Retina (tissue), 1 donor: ENCODE measurements around the gene HMG20B.
"Not testable (repeated sequence)": the region's sequence is repeated elsewhere in the genome, so short reads cannot be mapped to it uniquely, and the experiment has no call there.

Experiments used
- DNase-seq: peaks from one replicate; pipeline ENCODE4 v3.0.0-alpha.2; 2016

The HMG20B gene

DNA sequence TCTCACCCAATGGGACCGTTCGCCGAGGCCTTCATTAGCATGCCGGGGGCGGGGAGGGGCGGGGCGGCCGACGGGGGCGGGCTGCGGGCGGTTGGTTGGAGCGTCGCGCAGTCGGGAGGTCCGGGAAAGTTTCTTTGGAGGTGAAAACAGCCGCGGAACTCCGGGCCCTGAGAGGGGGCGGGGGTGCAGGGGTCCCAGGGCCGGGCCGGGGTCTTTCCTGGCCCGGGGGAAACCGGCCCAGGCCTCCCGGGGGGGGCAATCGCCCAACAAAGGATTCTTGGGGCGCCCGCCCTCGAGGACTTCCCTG lies at the start of gene HMG20B:
HMG20B (plus strand) TSS at position 90 of the 307 bp plus-strand sequence. CDS start 366 bp downstream, outside the sequence.
- no peak for DNase-seq

DNA sequence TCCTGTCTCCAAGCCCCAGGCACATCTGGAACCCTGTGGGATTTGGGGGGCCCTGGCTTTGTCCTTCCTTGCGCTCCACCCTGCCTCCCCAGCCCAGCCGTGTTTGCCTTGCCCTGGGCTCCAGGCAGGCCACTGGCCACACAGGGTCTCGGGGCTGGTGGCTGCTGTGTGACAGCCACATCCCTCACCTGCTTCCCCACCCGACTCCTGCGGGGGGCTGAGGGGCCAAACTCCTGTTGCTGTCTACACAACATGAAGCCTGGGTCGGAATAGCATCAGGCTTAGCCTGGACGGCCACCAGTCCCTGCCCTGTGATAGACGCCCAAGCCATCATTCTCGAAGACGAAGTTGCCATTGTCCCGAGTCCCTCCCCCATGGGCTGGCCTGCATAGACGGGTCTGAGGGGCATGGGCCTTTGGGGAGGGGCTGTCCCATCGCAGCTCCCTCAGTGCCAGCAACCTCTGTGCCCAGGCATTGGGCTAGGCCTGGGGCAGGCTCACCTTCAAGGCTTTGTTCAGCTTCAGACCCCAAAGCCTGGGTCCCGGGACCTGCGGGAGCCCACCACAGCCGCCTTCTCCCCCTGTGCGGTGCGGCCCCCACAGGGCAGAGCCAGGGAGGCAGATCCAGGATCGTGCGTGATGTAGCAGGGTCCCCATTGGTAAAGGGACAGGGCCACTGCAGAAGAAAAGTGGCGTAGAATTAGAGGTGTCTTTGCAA lies 49.2 kb upstream of the HMG20B start:
- DNase-seq = no peak

DNA sequence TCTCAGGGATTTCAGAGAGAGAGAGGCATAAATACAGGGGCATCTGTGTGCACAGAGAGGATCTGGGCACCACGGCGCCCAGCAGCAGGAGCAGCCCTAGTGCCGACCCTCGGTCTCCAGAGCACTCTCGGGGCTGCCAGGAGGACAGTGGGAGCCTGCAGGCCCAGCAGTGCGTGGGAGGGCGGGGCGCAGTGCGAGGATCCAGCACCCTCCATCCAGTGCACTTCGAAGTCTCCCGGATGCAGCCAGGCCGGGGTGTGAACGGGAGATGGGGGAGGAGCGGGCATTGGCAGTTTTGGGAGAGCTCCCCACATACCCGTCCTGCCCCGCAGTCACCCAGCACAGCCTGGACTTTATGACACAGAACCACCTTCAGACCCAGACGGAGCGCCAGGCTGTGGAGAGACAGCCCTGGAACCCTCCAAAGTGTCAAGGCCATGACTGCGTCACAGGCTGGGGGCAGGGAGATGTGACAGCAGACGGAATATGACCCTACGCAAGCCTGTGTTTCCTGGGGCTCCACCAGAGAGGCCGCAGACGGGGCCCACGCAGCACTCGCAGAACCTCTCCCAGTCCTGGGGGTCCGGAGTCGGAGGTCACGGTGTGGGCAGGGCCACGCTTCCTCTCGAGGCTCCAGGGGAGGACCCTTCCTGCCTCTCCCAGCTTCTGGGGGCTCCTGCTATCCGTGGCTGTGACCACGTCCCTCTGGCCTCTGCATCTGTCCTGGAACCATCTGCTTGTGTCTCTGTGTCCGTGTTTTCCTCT lies 48.5 kb upstream of the HMG20B start:
- no peak for DNase-seq

DNA sequence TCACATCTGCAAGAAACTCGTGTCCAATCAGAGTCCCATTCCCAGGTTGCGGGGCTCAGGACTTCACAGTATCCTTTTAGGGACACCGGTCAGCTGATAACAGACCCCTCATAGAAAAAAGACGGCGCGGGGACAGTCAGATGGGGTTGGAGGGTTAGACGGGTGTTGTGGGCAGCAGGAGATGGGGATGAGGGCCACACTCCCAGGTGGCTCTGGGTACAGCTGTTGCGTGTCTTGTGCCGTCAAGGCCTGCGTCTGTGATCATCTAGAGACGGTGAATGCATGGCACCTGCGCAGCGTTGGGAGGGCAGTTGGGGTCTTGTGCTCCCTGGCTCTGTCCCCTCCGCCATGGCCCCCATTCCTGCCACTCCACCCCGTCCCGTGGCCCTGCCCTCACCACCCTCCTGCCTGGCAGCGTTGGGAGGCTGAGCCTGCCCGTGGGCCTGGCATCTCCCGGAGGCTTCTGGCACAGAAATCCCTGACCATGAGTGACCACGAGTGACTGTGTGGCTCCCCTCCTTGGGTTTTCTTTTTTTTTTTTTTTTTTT lies 47.8 kb upstream of the HMG20B start:
- no peak for DNase-seq

DNA sequence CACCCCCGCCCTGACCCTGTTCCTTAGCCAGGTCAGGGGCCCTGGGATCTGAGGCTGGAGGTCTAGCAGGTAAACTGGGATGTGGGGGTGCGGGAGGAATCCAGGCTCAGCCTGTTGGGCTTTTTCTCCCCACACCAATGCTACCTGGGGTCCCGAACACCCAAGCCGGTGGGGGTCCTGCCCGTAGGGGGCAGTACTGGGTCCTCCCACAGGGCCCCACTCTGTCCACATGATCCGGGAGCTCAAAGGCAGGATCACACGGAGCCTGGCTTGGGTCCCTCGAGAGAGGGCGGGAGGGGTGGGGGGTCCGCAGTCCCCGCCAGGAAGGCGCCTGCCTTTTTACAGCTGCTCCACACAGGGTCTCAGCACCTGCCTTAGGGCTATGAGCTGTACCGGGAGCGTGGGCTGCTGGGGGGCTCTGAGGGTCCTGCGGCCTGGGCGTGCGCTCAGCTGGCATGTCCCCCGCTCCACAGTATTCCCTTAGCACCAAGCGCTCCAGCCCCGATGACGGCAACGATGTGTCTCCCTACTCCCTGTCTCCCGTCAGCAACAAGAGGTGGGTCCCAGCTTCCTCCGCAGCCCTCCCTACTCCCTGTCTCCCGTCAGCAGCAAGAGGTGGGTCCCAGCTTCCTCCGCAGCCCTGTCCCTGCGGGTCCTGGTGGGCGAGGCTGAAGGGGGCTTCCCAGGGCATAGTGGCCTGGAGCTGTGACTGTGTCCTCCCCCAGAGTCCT lies 46.1 kb upstream of the HMG20B start:
- no peak for DNase-seq

DNA sequence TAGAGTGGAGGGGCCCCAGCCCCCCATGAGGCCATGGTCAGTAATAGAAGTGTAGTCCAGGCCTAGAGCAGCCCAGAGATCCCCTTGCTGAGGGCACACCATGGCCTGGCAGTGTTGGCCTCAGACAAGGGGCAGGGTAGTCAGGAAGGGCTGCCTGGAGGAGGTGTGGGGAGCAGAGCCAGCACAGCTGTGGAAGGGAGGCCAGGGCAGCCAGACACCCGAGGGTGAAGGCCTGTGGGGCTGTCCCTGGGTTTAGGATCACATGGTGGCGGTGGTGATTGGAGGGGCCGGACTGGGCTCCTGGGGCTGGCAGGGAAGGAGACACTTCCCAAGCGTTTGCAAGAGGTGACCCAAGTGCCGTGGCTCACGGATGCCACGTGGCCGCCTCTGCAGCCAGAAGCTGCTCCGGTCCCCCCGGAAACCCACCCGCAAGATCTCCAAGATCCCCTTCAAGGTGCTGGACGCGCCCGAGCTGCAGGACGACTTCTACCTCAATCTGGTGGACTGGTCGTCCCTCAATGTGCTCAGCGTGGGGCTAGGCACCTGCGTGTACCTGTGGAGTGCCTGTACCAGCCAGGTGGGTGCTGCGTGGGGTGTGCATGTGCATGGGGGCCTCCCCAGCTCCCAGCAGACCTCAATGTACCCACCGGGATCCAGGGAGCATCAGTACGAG lies 45.4 kb upstream of the HMG20B start:
- no peak for DNase-seq

DNA sequence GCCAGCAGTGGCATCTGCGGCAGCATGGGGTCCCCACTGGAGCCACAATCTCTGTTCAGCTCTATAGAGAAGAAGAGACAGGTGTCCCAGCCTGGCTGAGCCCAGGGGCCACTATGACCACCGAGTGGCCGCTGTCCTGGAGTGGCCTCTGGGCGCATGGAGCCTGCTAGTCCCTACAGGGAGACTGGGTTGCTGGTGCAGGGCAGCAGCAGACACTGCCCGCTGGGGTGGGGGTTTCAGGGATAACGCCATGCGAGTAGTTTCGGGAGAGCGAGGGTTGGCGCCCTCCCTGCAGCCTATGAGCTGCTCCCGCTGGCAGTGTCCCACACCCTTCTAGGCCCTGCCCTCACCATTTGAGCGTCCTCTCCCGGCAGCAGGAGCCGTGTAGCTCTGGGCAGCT lies 44.7 kb upstream of the HMG20B start:
- DNase-seq = no peak

DNA sequence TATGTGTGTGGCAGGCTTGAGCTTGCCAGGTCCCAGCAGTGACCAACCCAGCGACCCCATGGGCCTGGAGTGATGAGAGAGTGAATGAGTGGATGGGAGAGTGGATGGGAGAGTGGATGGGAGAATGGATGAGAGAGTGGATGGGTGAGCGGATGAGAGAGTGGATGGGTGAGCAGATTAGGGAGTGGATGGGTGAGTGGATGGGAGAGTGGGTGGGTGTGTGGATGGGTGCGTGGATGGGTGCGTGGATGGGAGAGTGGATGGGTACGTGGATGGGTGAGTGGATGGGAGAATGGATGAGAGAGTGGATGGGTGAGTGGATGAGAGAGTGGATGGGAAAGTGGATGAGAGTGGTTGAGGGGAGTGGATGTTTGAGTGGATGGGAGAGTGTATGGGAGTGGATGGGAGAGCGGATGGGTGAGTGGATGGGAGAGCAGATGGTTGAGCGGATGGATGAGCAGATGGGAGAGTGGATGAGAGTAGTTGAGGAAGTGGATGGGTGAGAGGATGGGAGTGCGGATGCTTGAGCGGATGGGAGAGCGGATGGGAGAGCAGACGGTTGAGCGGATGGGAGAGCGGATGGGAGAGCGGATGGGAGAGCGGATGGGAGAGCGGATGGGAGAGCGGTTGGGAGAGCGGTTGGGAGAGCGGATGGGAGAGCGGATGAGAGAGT lies 44.1 kb upstream of the HMG20B start:
- no peak for DNase-seq

DNA sequence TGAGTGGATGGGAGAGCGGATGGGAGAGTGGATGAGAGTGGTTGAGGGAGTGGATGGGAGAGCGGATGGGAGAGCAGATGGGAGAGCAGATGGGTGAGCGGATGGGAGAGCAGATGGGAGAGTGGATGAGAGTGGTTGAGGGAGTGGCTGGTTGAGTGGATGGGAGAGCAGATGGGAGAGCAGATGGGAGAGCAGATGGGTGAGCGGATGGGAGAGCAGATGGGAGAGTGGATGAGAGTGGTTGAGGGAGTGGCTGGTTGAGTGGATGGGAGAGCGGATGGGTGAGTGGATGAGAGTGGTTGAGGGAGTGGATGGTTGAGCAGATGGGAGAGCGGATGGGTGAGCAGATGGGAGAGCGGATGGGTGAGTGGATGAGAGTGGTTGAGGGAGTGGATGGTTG lies 43.4 kb upstream of the HMG20B start:
- not testable (repeated sequence) for DNase-seq

DNA sequence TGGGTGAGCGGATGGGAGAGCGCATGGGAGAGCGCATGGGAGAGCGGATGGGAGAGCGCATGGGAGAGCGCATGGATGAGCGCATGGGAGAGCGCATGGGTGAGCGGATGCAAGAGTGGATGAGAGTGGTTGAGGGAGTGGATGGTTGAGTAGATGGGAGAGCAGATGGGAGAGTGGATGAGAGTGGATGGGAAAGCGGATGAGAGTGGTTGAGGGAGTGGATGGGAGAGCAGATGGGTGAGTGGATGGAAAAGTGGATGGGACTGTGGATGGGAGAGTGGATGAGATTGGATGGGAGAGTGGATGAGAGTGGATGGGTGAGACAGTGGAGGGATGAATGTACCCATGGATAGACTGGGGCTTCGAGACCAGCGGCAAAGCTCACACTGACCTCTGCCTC lies 42.4 kb upstream of the HMG20B start:
- DNase-seq = no peak

DNA sequence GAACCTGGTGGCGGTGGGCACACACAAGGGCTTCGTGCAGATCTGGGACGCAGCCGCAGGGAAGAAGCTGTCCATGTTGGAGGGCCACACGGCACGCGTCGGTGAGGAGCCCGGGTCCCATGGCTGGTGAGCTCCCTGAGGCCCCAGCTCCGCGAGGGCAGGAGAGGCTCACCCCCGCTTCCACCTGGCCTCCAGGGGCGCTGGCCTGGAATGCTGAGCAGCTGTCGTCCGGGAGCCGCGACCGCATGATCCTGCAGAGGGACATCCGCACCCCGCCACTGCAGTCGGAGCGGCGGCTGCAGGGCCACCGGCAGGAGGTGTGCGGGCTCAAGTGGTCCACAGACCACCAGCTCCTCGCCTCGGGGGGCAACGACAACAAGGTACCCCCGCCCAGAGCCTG lies 41.0 kb upstream of the HMG20B start:
- DNase-seq = no peak

DNA sequence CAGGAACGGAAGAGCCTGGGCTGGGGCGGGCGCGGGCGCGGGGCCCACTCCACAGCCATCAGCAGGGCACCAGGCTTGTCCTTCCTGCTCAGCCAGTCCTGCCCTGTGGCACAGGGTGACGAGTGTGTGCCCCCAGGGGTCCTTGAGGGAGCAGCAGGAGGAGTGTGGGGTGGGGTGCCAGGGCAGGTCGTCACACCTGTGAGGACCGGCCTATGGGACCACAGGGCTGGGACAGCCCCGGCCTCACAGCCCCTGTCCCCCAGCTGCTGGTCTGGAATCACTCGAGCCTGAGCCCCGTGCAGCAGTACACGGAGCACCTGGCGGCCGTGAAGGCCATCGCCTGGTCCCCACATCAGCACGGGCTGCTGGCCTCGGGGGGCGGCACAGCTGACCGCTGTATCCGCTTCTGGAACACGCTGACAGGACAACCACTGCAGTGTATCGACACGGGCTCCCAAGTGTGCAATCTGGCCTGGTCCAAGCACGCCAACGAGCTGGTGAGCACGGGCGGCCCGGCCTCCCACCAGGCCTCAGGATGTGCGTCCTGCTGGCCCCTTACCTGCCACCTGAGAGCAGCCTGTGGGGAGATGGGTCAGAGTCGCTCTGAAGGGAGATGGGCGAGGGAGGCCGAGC lies 40.5 kb upstream of the HMG20B start:
- DNase-seq = no peak

DNA sequence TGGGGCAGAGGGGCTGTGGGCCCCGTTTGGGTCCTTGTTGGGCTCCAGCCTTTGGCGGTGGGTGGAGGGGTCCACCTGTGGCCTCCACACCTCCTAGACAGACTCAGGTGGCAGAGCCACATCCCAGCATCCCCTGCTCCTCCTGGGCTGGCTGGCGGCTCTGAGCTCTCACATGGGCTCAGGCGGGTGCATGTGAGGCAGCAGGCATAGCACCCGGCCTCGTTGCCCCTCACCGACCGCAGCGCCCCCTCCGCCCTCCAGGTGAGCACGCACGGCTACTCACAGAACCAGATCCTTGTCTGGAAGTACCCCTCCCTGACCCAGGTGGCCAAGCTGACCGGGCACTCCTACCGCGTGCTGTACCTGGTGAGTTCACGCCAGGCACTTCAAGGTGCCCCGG lies 39.7 kb upstream of the HMG20B start:
- no peak for DNase-seq

DNA sequence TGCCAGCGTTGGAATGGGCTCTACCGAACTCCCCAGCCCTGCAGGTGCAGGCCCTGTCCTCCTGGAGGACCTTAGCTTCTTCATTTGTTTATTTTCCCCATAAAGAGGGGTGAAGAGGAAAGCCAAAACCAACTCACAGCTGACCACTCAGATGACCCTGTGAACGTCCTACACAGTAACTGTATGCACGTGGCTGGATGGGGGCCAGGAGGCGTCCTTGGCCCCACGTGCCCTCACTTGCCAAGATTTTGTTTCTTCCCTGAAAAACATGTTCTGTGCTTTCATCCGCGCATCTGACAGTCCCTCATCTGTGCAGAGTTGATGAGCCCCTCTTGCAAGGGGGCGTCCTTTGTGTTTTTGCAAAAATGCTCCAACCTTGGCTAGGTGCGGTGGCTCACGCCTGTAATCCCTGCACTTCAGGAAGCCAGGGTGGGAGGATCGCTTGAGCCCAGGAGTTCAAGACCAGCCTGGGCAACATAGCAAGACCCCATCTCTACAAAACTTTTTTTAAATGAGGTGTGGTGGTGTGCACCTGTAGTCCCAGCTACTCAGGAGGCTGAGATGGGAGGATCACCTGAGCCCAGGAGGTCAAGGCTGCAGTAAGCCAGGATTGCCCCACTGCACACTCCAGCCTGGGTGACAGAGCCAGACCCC lies 39.1 kb upstream of the HMG20B start:
- no peak for DNase-seq

DNA sequence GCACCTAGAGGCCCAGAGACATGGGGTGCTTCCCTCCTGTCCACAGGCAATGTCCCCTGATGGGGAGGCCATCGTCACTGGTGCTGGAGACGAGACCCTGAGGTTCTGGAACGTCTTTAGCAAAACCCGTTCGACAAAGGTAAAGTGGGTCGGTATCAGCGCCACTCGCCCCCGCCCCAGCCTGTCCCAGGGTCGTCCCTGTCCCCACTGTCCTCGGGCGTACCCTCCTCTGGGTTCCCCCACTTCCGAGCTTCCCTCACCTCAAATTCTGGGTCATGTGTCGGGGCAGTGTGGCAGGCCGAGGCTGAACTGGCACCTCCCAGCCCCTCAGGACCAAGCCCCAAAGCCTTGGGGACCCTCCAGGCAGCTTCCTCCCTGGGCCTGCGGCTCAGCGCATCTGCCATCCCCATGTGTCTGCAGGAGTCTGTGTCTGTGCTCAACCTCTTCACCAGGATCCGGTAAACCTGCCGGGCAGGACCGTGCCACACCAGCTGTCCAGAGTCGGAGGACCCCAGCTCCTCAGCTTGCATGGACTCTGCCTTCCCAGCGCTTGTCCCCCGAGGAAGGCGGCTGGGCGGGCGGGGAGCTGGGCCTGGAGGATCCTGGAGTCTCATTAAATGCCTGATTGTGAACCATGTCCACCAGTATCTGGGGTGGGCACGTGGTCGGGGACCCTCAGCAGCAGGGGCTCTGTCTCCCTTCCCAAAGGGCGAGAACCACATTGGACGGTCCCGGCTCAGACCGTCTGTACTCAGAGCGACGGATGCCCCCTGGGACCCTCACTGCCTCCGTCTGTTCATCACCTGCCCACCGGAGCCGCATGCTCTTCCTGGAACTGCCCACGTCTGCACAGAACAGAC lies 38.1 kb upstream of the HMG20B start:
- DNase-seq = no peak

DNA sequence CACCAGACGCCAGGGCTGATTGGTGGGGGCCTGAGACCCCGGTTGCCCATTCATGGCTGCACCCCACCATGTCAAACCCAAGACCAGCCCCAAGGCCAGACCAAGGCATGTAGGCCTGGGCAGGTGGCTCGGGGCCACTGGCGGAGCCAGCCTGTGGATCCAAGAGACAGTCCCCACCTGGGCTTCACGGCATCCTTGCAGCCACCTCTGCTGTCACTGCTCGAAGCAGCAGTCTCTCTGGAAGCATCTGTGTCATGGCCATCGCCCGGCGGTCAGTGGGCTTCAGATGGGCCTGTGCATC lies 37.6 kb upstream of the HMG20B start:
- DNase-seq = no peak

DNA sequence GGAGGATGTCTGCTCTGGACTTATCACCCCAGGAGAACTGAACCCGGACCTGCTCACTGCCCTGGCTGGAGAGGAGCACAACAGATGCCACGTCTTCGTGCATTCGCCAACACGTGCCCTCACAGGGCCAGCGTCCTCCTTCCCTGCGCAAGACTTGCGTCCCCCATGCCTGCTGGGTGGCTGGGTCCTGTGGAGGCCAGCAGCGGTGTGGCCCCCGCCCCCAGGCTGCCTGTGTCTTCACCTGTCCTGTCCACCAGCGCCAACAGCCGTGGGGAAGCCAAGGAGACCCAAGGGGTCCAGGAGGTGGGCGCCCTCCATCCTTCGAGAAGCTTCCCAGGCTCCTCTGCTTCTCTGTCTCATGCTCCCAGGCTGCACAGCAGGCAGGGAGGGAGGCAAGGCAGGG lies 37.2 kb upstream of the HMG20B start:
- DNase-seq = no peak

DNA sequence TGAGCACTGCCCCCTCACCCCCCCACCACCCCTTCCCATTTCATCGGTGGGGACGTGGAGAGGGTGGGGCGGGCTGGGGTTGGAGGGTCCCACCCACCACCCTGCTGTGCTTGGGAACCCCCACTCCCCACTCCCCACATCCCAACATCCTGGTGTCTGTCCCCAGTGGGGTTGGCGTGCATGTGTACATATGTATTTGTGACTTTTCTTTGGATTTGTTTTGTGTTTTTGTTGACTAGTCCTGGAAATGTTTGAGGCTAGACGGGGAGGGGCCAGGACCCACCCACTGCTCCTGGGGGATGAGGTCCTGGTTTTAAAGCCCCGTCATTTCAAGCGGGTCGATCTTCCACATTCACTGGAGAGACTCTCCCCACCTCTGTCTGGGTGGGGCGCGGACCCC lies 36.8 kb upstream of the HMG20B start:
- DNase-seq = no peak

DNA sequence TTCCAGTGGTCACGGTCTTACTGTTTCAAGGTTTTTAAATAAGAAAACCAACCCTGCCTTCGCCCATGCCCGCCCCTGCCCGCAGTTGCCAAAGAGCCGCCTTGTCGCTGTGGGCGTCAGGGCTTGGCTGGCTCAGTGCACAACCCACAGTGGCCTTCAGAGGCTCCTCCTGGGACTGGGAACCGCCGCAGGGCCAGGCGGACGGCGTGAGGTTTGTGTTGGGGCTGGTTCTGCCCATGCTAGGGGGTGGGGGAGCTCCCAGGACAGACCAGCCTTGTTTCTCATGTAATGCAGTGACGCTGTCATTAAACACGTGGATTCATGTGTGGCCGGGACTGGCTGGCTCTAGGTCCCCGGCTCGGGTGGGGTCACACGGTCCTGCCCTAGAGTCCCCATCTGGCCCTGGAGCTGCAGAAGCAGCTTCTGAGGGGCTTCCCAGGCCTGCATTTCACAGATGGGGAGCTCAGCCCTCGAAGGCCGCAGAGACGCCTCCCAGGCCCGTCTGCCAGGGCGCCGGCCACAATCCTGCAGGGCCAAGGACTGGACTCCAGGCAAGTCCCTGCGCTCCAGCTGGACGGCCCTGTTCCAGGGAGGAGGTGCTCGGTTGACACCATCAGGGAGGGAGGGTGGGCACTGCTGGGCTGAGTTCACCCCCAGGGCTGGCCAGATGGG lies 36.2 kb upstream of the HMG20B start:
- DNase-seq = no peak

DNA sequence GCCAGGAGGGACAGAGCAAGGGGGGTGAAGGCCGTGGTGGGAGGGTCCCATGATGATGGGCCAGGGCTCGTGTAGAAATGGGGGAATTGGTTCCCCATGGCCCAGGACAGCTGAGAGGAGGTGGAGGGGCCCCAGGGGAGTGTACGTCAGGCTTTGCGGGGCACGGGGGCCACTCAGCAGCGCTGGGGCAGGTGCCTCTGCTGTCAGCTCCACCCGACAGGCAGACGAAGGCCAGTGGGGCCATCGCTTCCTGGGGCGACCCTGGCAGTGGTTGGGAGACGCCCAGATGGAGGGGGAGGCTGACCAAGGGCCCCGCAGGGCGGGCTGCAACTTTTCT lies 35.7 kb upstream of the HMG20B start:
- DNase-seq = no peak
